ENCODE data around the gene RILP.

RILP gene

DNA sequence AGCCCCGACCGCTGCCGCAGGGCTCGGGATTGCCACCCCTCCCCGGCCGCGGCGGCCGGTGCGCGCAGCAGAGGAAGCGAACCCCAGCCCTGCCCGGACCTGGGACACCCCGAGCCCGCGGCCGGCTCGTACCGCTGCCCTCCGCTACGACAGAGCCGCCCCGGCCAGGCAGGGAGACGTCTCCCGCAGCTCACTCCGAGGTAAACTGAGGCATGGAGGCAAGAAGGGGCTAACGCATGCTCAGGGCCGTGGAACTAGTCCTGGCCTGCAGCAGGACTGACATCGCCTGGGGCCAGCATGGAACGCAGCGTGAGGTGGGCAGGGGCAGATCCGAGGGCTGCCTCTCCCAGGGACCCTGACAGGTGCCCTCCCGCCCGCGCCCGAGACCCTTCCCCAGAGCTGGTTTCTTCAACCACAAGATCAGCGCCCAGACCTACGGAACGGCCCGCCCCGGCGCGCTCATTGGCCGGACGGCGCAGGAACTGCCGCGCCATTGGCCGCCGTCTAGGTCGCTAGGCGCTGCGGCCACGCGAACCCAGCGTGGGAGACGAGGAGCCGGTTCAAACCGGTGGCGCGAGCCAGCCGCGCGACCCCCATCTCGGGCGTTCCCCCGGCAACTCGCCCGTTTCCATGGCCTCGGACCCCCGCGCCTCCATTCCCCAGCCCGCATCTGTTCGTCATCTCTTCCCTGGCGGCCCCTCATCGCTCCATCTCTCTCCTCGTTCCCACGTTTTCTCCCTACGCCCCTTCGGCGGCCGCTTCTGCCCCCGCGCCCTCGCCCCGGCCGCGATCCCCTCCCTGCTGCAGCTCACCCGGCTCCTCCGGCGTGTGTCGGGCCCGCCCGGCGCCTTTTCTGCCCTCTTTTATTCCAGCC, 21.4 kb downstream of the RILP start, which contains the start of gene SLC43A2:
SLC43A2 (minus strand) TSS at position 853 of the 874 bp plus-strand sequence. CDS start 960 bp downstream, outside the sequence.
- DNase-seq = peak; percentile 80

DNA sequence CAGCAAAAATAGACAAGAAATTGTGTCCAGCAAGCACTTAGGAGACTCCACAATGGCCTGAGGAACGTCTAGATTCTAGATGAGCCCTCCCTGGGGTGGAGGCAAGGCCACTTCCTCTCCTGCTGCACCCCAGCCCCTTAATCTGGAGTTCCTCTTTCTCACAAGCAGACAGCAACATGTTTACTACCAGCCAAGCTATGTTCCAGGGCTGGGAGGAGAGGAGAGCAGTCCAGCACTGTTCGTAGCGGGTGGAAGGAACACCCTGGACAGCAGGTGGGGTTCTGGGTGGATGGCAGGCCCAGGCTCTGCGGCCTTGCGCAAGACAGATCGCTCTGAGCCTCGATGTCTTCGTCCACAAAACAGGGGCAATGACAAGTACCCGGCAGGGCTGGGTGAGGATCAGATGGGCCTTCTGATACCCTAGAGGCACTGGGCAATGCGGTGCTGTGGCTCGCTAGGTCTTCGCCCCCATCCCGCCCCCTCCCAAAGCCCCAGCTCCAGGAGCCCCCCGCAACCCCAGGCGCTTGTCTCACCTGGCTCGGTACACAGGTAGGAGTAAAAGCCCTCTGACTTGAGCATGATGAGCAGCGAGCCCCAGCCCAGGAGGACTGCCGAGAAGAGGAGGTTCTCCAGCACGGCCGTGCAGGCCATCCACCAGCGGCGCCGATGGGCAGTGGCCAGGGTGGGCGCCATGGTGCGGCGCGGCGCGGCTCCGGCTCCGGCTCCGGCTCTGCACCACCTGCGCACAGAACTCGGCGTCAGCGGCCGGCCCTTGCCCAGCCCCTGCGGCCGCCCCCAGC, 22.3 kb downstream of the RILP start:
- peak; percentile 91 for DNase-seq

DNA sequence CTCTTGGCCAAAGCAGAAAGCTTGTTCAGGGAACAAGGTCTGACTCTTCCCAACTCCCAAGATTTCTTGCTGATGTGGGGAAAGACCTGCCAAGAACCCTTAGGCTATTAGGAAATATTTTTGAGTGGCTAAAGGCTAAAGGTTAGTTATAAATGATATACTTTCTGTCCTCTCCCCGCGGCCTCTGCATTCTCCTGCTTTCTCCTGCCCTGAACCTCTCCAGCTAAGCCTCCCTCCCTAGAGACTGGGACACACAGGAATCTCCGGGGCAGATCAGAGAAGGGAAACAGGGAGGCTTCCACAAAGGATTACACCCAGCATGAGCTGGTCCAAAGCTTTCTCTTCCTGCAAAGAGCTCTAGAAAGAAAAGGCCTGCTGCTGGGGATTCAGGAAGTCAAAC, 23.3 kb downstream of the RILP start:
- DNase-seq = no peak

DNA sequence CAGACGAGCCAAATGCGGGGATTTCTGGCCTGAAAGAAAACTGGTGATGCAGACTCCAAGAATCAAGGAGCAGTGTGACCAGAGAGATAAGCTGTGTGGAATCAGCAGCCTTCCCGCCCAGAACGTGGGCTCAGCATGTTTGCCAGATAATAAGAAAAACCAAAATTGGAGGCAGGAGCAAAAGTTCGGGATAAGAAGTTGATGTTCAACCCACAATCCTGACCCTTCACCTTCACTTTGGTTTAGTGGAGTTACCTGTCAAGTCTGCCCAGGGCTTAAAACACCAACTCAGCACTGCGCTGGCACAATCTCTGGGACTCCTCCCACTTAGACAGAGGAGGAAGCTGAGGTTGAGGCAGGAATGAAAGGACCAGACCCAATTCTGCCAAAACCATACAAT, 24.1 kb downstream of the RILP start:
- DNase-seq = no peak

DNA sequence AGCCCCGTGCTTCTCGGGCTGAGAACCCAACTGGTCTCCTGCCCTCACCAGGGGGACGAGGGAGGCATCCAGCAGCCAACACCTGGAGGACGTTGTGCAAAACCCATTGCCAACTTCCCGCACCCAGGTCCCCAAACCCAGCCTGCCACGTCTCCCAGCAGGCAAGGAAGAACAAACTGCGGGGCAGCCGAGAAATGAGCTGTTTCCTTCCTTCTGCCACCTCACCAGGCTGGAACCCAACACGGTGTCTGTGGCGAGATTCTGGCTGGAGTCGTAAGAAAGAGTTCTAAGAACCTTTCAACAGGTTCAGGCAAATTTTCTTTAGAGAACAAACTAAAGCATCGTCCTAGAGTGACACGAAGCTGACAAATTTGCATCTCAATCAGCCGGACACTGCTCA, 24.6 kb downstream of the RILP start:
- no peak for DNase-seq

DNA sequence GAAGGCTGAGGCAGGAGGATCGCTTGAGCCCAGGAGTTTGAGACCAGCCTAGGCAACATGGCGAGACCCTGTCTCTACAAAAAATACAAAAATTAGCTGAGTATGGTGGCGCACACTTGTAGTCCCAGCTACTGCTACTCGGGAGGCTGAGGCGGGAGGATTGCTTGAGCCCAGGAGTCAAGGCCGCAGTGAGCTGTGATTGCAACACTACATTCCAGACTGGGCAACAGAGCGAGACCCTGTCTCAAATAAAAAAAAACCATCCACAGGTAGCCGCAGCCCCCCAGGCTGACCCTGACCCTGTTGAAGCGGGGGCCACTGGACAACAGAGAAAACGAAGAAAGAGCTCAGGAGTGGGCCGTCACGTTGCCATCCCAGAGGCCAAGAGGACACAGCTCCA, 25.0 kb downstream of the RILP start:
- DNase-seq = no peak

DNA sequence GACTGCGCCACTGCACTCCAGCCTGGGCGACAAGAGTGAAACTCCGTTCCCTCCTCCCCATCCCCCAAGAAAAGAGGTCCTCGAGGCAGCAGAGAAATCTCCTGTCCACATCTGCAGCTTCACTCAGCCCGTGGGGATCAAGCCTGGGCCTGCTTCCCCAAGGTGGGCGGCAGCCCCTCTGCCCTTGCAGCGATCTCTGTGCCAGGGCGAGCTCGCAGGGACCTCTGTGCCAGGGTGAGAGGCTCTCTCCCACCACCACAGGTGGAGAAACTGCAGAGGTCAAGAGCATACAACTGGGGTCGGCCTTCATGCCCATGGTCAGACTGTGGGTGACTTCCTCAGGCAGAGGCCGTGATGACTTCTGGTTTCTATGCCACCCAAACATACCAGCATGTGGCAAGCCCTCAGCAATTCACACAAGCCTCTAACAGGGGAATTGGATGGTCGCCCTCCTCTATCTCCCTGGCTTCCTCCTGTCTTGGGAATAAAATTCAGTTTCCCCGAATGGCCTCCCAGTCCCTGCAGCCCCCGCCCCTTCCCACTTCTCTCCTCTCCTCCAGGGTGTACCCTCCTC, 26.5 kb downstream of the RILP start:
- no peak for DNase-seq

DNA sequence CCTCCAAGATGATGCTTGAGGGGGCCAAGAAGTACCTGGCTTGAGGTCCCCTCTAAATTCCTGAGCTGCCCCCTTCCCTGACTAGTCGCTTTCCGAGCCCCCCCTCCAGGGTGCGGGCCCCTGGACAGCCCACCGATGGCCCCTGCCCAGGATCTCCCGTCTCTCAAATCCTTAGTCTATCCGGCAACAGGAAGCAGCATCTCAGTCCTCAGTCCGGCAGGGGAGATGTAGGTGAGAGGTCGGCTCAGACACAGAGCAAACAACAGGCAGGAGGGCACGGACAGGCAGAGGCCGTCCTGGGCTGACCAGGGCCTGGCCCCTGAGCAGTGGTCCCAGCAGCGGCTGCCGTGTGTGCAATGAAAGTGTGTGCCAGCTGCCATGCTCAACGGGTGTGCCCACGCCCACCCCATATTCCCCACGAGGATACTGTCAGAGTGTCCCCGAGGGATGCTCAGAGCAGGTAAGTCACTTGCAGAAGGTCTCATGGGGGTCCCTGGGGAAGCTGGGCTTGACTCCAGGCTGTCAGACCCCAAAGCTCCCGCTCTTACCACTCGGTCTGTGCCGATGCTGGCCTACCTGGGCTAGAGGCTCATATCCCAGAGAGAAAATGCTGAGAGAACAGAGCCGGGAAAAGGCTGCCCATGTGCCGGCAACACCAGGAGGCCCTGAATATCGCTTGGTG, 28.3 kb downstream of the RILP start:
- no peak for DNase-seq

DNA sequence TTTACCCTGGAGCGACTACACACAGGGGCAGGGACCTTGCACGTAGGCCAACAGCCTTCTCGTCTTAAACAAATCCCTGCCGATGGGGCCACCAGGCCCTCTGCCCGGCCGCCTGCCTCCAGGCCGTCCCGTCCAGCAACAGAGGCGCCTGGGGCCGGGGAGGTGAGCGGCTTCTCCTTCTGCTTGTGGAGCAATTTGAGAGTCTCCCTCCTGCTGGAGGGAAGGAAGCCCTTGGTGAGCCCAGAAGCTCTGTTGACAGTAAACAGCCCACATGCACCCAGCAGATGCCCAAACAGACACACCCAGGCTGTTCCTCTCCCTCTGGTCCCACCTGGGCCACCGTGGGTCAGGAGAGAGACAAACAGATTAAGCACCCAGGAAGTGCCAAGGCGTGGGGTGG, 29.2 kb downstream of the RILP start:
- no peak for DNase-seq

DNA sequence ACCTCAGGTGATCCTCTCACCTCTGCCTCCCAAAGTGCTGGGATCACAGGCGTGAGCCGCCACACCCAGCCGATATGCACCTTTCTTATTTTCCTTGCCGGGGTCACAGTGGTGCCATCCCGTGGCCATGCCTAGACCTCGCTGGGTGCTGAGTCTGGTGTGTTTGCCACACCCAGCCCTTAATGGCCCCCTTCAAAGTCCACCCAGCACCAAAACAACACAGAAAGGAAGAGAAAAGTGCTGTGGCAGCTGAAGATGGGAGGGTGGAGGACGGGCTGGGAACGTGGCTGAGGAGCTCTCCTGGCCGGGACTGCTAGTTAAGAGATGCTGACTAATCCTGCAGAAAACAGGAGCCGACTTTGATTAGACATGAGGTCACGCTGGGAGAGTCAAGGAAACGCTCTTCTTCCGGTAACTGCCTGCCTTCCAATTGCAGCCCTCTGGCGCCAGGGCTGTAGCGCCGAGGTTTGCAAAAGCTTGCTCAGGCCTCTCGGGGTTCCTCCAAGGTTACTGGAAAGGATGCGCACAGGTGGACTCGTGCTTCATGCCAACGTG, 32.0 kb downstream of the RILP start:
- DNase-seq = no peak

DNA sequence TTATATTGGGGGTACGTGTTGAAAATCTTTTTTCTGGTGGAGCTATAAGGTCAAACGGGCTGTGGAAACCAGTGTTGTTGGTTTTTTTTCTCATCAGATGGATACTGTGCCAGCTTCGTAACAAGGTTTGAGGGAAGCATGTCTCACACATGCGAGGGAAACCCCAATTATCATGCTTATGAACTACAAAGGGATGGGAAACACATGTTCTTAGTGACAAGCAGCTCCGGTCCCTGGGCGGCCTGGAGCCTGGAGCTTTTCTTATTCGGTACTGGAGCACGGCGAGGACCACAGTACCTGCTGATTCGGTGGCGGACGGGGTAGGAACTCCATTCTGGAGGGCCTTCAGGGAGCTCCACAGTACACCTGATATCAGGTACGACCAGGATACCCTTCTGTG, 33.6 kb downstream of the RILP start:
- no peak for DNase-seq

DNA sequence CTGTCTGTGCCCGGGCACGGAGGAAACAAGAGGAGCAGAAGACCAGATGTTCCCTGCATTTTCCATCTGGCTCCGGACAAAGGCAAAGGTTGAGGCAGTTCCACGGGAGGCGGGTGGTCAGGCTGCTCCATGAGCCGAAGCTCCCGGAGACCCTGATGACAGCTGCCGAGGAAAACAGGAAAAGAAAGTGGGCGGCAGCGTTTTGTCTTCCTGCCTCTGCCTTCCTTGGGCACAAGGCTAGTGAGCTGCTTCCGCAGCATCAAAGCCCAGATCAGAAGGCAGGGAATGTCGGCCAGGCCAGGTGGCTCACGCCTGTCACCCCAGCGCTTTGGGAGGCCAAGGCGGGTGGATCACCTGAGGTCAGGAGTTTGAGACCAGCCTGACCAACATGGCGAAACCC, 37.3 kb downstream of the RILP start:
- no peak for DNase-seq

DNA sequence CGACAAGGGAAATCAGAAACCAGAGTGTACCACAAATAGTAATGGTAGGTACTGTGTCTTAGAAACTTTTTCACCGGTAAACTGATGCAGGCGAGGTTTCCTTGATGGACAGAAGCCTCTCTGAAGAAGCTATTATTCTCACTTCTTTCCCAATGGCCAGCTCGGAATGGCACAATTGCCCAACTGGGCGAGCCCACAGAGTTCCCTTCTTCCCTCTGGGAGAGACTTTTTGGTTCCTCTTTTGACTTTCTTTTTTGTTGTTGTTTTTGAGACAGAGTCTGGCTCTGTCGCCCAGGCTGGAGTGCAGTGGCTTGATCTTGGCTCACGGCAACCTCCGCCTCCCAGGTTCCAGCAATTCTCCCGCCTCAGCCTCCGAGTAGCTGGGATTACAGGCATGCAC, 38.0 kb downstream of the RILP start:
- peak; percentile 88 for DNase-seq

DNA sequence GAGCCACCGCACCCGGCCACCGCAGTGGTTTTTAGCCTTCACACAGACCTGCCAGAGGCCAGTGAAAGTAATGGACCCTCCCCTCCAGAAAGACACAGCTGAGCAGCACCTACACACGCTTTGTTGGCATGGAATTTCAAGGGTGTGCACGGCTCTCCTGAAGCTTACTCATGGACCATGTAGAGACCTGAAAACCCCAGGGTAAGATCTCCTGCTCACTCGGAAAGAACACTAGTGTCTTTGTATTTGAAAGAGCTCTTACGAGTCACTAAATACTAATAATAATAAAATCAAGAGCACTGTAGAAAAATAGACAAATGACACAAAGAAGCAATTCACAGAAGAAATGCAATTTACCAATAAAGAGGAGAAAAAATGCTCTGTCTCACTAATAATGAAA, 41.0 kb downstream of the RILP start:
- no peak for DNase-seq

DNA sequence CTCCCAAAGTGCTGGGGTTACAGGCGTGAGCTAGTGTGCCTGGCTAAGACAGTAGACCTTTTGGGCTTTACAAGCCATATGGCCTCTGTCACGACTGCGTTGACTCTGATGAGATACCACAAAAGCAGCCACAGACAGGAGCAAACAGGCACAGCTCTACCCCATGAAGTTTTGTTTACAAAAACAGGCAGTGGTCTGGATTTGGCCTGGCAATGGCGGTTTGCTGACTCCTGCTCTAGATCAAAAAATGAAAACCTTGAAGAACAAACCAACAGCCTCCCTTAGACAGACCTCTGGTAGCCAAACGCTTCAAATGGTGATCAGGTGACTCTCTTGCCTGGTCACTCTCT, 41.7 kb downstream of the RILP start:
- DNase-seq = no peak

DNA sequence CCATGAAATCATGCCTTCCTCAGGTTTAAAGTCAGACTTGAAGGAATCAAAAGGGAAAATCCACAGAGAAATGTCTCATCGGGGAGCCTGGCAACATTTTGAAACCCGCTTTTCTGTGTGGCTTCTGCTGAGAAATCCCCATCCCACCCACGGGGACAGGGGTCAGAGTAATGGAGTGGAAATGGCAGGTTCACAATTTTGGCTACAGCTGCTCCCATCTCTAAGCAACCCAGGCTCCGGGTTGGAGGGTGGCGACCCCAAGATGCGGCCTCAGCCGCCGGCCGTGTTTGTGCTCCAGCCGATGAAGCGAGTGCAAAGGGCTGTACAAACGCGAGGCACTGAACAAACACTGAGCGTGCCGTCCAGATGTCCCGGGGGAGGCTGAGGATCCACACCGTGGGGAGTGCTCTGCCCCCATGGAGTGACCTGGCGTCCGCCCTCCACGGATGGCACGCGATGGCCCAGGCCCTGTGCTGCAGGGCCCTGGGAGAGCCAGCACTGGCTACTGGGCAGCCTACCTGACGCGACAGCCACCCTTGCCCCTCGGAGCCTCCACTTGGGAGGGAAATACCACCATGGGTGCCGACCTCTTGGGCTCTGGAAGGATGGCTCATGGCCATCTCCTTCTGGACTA, 43.2 kb downstream of the RILP start:
- DNase-seq = no peak

DNA sequence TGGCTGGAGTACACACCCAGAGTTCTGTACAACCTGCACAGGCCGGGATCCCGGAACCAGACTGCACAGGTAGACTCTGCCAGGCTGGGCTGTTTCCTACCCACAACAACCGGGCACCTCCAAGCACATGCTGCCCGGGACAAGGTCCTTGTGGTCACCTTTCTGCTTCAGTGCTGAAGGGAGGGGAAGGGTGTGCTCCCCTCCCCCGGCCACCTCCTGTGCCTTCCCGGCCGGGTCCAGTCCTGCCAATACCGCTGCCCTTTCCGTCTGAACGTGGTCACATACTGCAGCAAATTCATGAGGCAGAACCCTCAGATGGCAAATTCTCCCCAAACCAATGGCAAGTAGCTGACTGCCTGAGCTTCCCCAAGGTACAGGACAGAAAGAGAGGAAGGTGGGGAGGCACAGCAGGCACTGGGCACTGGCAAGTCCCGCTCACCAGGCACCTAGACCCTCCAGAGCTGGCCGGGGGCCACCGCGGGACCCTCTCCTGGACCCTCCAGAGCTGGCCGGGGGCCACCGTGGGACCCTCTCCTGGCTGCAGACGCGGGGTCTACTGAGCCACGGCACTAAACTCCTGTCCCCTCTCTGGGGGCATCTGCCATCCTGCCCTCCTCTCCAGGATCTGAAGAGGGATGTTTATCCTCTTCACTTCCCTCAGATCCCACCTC, 43.9 kb downstream of the RILP start:
- DNase-seq = no peak

DNA sequence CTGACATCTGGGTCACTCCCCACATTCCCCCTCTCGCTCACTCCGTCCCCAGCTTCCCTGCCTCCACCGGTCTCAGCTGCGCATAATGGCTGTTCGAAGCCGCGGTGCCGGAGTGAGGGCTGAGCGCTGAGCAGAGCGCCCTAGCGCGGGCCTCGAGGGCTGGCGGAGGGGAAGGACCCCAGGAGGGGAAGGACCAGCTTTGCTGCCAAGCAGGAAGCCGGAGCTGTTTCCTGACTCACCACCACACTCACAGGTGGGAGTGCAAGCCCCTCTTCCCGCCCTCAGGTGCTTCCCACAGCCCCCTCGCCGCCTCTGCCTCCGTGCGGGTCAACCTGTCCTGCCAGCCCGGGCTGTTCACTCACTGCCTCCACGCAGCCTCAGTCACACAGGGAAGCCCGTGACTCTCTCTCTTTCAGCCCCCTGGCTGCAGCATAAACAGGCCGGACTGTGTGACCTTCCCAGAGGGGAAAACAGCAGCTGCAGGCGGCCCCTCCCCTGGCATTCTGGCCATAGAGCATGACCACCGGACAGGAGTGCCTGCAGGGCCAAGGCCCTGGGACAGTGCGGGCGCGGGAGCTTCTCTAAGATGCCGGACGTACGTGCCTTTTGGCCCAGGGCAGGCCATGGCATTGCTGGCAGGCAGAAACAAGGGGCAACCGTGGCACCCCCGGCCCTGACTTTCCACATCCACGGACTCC, 44.7 kb downstream of the RILP start:
- DNase-seq = no peak

DNA sequence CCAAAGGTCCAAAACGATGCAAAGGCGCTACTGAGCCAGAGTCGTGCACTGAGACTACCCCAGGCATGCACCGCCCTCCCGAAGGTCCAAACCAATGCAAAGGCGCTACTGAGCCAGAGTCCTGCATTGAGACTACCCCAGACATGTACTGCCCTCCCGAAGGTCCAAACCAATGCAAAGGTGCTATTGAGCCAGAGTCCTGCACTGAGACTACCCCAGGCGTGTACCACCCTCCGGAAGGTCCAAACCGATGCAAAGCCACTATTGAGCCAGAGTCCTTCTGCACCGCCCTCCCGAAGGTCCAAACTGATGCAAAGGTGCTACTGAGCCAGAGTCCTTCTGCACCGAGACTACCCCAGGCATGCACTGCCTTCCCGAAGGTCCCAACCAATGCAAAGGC, 48.1 kb downstream of the RILP start:
- no peak for DNase-seq

DNA sequence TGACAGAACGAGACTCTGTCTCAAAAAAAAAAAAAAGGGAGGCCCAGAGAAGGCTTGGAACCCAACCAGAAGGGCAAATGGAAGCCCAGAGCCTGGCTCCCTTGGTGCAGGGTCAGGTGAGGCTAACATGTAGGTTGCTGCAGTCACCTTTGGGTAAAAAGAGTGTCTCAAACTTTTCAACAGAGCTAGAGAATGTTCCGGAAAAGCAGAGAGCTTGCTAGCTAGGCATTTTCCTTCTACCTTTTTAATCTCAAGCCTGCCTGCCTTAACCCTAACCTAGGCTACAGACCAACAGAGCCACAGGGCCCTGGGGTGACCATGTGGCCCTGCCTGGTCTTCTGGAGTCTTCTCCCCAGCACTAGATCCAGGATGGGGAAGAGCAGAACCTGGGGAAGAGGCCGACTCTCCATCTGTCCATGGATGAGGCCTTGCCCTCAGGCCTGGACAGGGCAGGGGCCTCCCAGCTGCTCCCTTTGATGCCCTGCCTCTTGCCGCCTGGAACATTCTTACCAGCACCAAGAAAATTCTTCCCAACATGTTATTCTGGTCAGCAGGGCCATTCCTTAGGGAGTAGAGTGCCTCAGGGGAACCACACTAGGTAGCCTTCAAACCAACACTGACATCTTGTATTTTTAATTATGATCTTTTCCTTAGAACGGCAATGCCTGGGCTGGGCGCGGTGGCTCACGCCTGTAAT, 51.1 kb downstream of the RILP start:
- DNase-seq = no peak
